HG02759 (cell line): ENCODE results near the gene MPND.

Experiments used
- ATAC-seq: cut with Tn5 transposase; IDR thresholded peaks from one replicate; pipeline ENCODE4 v1.9.1; 2021; ENCODE audit warnings: mild to moderate bottlenecking, moderate library complexity; ENCODE audit not compliant: unreplicated experiment

MPND gene

GRCh38 chr19:4376991-4377781, 33.8 kb downstream of the MPND start:
- no peak for ATAC-seq

GRCh38 chr19:4378886-4379285, 35.5 kb downstream of the MPND start:
- no peak for ATAC-seq

- ATAC-seq = peak; percentile 38
Measured at GRCh38 chr19:4379383-4380253, 36.3 kb downstream of the MPND start.

GRCh38 chr19:4380254-4380727, 36.9 kb downstream of the MPND start:
- no peak for ATAC-seq

GRCh38 chr19:4385291-4386040, 42.1 kb downstream of the MPND start:
- ATAC-seq = no peak

GRCh38 chr19:4386041-4386782, 42.9 kb downstream of the MPND start:
- ATAC-seq = no peak

- no peak for ATAC-seq
Measured at GRCh38 chr19:4388337-4389063, 45.1 kb downstream of the MPND start.

- no peak for ATAC-seq
Measured at GRCh38 chr19:4389064-4389375, 45.7 kb downstream of the MPND start.

- ATAC-seq = no peak
Measured at GRCh38 chr19:4389511-4390016, 46.2 kb downstream of the MPND start.

GRCh38 chr19:4390017-4390566, 46.7 kb downstream of the MPND start:
- ATAC-seq = no peak

GRCh38 chr19:4390567-4391305, 47.4 kb downstream of the MPND start:
- ATAC-seq = no peak

GRCh38 chr19:4391306-4391693, 47.9 kb downstream of the MPND start:
- no peak for ATAC-seq

- ATAC-seq = no peak
Measured at GRCh38 chr19:4391701-4392483, 48.5 kb downstream of the MPND start.

- ATAC-seq = no peak
Measured at GRCh38 chr19:4393947-4394590, 50.7 kb downstream of the MPND start.

GRCh38 chr19:4396949-4397783, 53.8 kb downstream of the MPND start:
- no peak for ATAC-seq

- peak; percentile 12 for ATAC-seq
Measured at GRCh38 chr19:4399812-4400134, 56.4 kb downstream of the MPND start.
